IMR-90 (cell line): ENCODE results near the gene ZNF735. TPM values are rescaled to one million over a fixed set of nuclear protein-coding genes. Genes with fewer than 3 reads are reported as not detected.
"Not testable (repeated sequence)": the region's sequence is repeated elsewhere in the genome, so short reads cannot be mapped to it uniquely, and the experiment has no call there.

Experiments
- ATAC-seq: fragments of 200-7000 bp; cut with Tn5 transposase; 2 replicates; pipeline ENCODE4 v1.9.1; 2020; ENCODE audit warnings: low read depth, mild to moderate bottlenecking, moderate library complexity
- BruUV-seq: library from RNA; stranded (reverse); fragments of 400-500 nt; replicated peaks from 2 replicates; lab custom pipeline; 2021; lab: Mats Ljungman, UMichigan
- CTCF ChIA-PET: fragments of 300-600 bp; formaldehyde crosslinking; extraction: SDS; loops from one replicate; lab custom pipeline; 2021; ENCODE audit warnings: antibody characterized with exemption; lab: Yijun Ruan, JAX
- POLR2A ChIA-PET: fragments of 300-600 bp; sonication (Branson Sonifier 250); formaldehyde crosslinking; loops from one replicate; lab custom pipeline; 2022; ENCODE audit warnings: antibody characterized with exemption; ENCODE audit not compliant: unreplicated experiment; lab: Charles Lee
- DNase-seq: peaks from one replicate; pipeline ENCODE4 v3.0.0; 2013
- H2AFZ ChIP-seq: replicated peaks from 2 replicates; pipeline ENCODE3; 2013; ENCODE audit warnings: low read length, mild to moderate bottlenecking; ENCODE audit not compliant: poor library complexity
- H2AK5ac ChIP-seq: 2 replicates; pipeline ENCODE4 v1.6.1; 2013; ENCODE audit warnings: low read depth, low read length, inconsistent platforms
- H2AK9ac ChIP-seq: replicated peaks from 2 replicates; pipeline ENCODE3; 2013; ENCODE audit warnings: mild to moderate bottlenecking, low read depth, low read length, moderate library complexity; ENCODE audit not compliant: poor library complexity
- H2BK120ac ChIP-seq: 2 replicates; pipeline ENCODE4 v1.6.1; 2013; ENCODE audit warnings: low read depth, low read length, inconsistent platforms
- H2BK15ac ChIP-seq: 3 replicates; pipeline ENCODE4 v1.6.1; 2013; ENCODE audit warnings: low read depth, low read length, inconsistent platforms
- H2BK20ac ChIP-seq: 2 replicates; pipeline ENCODE4 v1.6.1; 2013; ENCODE audit warnings: low read depth, mild to moderate bottlenecking, inconsistent platforms, low read length, moderate library complexity
- H2BK5ac ChIP-seq: 2 replicates; pipeline ENCODE4 v1.6.1; 2013; ENCODE audit warnings: mild to moderate bottlenecking, low read depth, low read length, inconsistent platforms; ENCODE audit not compliant: poor library complexity, severe bottlenecking
- H3K14ac ChIP-seq: replicated peaks from 2 replicates; pipeline ENCODE4 v1.6.1; 2013; ENCODE audit warnings: low read depth, low read length, inconsistent platforms
- H3K18ac ChIP-seq: 2 replicates; pipeline ENCODE4 v1.6.1; 2013; ENCODE audit warnings: low read depth, low read length, control low read depth
- H3K23ac ChIP-seq: 2 replicates; pipeline ENCODE4 v1.6.1; 2013; ENCODE audit warnings: low read depth, low read length, inconsistent platforms
- H3K27ac ChIP-seq: 2 replicates; pipeline ENCODE4 v1.5.1; 2013; ENCODE audit warnings: mild to moderate bottlenecking, control low read depth, low read length; ENCODE audit not compliant: insufficient read depth
- H3K27me3 ChIP-seq: 2 replicates; pipeline ENCODE4 v1.6.1; 2013; ENCODE audit warnings: low read length; ENCODE audit not compliant: control insufficient read depth, insufficient read depth
- H3K36me3 ChIP-seq: 2 replicates; pipeline ENCODE4 v1.6.1; 2013; ENCODE audit warnings: low read length, mixed read lengths; ENCODE audit not compliant: control insufficient read depth, insufficient read depth
- H3K4ac ChIP-seq: 2 replicates; pipeline ENCODE4 v1.6.1; 2013; ENCODE audit warnings: low read depth, low read length, inconsistent platforms
- H3K4me1 ChIP-seq: 2 replicates; pipeline ENCODE4 v1.6.1; 2013; ENCODE audit warnings: low read length, mixed read lengths; ENCODE audit not compliant: control insufficient read depth, insufficient read depth
- H3K4me2 ChIP-seq: 2 replicates; pipeline ENCODE4 v1.6.1; 2013; ENCODE audit warnings: low read depth, mild to moderate bottlenecking, control low read depth, low read length, moderate library complexity
- H3K4me3 ChIP-seq: 2 replicates; pipeline ENCODE4 v1.5.1; 2013; ENCODE audit warnings: low read depth, mild to moderate bottlenecking, control low read depth, low read length, moderate library complexity; ENCODE audit not compliant: insufficient read depth
- H3K56ac ChIP-seq: 2 replicates; pipeline ENCODE4 v1.6.1; 2013; ENCODE audit warnings: low read length, inconsistent platforms; ENCODE audit not compliant: insufficient read depth; ENCODE audit errors: extremely low read depth
- H3K79me1 ChIP-seq, 2 experiments: 2 replicates each; pipeline ENCODE4 v1.6.1; 2013; ENCODE audit warnings: low read length in 2 of 2, inconsistent platforms in 1 of 2, low read depth in 1 of 2
- H3K9ac ChIP-seq: 2 replicates; pipeline ENCODE4 v1.6.1; 2013; ENCODE audit warnings: low read depth, low read length, control low read depth
- H3K9me1 ChIP-seq: 2 replicates; pipeline ENCODE4 v1.6.1; 2013; ENCODE audit warnings: low read length, inconsistent platforms; ENCODE audit not compliant: insufficient read depth
- H3K9me3 ChIP-seq: 2 replicates; pipeline ENCODE4 v1.6.1; 2013; ENCODE audit warnings: low read length; ENCODE audit not compliant: control insufficient read depth, insufficient read depth
- H4K20me1 ChIP-seq: 2 replicates; pipeline ENCODE4 v1.6.1; 2013; ENCODE audit warnings: low read length, inconsistent platforms; ENCODE audit not compliant: insufficient read depth
- H4K5ac ChIP-seq: 2 replicates; pipeline ENCODE4 v1.6.1; 2013; ENCODE audit warnings: mild to moderate bottlenecking, low read depth, low read length, control low read depth
- H4K8ac ChIP-seq, 2 experiments: 2 replicates each; pipeline ENCODE4 v1.6.1; 2013; ENCODE audit warnings: low read depth in 2 of 2, low read length in 2 of 2, control low read depth in 1 of 2, inconsistent platforms in 1 of 2
- H4K91ac ChIP-seq: 2 replicates; pipeline ENCODE4 v1.6.1; 2013; ENCODE audit warnings: low read depth, low read length, inconsistent platforms; ENCODE audit not compliant: insufficient read depth
- CHD1 ChIP-seq: IDR thresholded peaks from 2 replicates; pipeline ENCODE4 v1.6.1; 2012; ENCODE audit warnings: low read depth, low read length, improper control_type of control experiment
- FOS ChIP-seq: fragments of 150-350 bp; IDR thresholded peaks from 2 replicates; pipeline ENCODE4 v1.6.1; 2016; ENCODE audit warnings: low read depth, low read length
- MXI1 ChIP-seq: IDR thresholded peaks from 2 replicates; pipeline ENCODE4 v1.6.1; 2012; ENCODE audit warnings: low read depth, mild to moderate bottlenecking, low read length, moderate library complexity, borderline replicate concordance
- NFE2L2 ChIP-seq: fragments of 150-350 bp; IDR thresholded peaks from 2 replicates; pipeline ENCODE4 v1.6.1; 2016; ENCODE audit warnings: low read depth, mild to moderate bottlenecking, low read length
- POLR2A ChIP-seq: IDR thresholded peaks from 2 replicates; pipeline ENCODE4 v1.6.1; 2012; ENCODE audit warnings: mild to moderate bottlenecking, low read depth, low read length
- RCOR1 ChIP-seq: IDR thresholded peaks from 2 replicates; pipeline ENCODE4 v1.6.1; 2012; ENCODE audit warnings: mild to moderate bottlenecking, low read length, improper control_type of control experiment; ENCODE audit not compliant: insufficient replicate concordance
- WGBS, 2 experiments: methylation state at CpG; one replicate each; pipeline versions ENCODE4 v1.1.5 to v1.1.7; 2013; ENCODE audit warnings: missing lambda C conversion rate in 2 of 2; ENCODE audit not compliant: insufficient read length in 1 of 2; ENCODE audit errors: extremely low coverage in 2 of 2; 5-methylcytosine and 5-hydroxymethylcytosine counted together
- dilution Hi-C: fragments of 300-500 bp; cut with HindIII; formaldehyde crosslinking; loops from one replicate; pipeline ENCODE4 v1.14.3; 2018; ENCODE audit warnings: low sequenced_read_pairs; ENCODE audit not compliant: unreplicated experiment
- in situ Hi-C: fragments of 300-500 bp; cut with MboI; formaldehyde crosslinking; loops from 3 replicates; pipeline ENCODE4 v1.14.3; 2019; ENCODE audit warnings: low sequenced_read_pairs, inconsistent platforms, mixed read lengths
- intact Hi-C: fragments of 100-400 bp; cut with micrococcal nuclease; formaldehyde crosslinking; loops from 2 replicates; pipeline ENCODE4 v1.10.0; 2022
- polyA plus RNA-seq, 3 experiments: library from polyadenylated mRNA; depleted of rRNA; stranded (reverse); fragments of >200 nt; gene quantifications; 2 replicates each; pipeline ENCODE4 v1.2.3, GENCODE V29; 2012; ENCODE audit warnings: low replicate concordance in 1 of 3
- total RNA-seq: library from RNA; depleted of rRNA; stranded (reverse); fragments of >200 nt; gene quantifications from 2 replicates; pipeline ENCODE4 v1.2.3, GENCODE V29; 2012
- TF ChIP-seq, protein P1 (sequence below): conservative IDR thresholded peaks from 2 replicates; pipeline ENCODE4 v1.5.1; 2012; ENCODE audit warnings: mild to moderate bottlenecking, low read depth, low read length, improper control_type of control experiment

Gene ZNF735
- total and polyA plus RNA-seq, 2 of the 4 experiments (the other 2 are of a cell fraction) = not detected

DNA sequence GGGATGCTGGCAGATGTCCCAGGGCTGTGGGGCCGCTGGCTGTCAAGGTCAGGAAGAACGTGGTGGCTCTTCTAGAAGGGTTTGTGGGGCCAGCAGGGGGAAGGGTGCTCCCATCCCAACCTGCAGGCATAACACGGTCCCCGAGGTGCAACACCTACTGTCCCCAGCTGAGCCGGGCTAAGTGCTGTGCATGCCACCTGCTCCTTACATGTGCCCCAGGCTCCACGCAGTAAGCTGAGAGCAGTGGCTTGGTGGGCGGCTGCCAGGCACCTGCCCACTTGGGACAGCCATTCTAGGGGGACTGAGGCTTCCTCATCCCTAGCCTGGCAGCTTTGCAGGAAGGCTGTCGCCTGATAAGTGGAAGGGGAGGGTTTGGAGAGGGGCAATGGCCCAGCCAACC lies 14.2 kb upstream of the ZNF735 start:
- no peak overlapping the region for H3K4ac ChIP-seq
- no peak overlapping the region for H3K56ac ChIP-seq
- H3K4me1 ChIP-seq = no peaks in the 10 kb centered on the region
- no peak overlapping the region for H4K91ac ChIP-seq
- 90% methylated on average over 3 of the region's 8 CpGs; no CpG with 5 or more reads in 1 of the 2 experiments for WGBS, 2 experiments
- no peak overlapping the region for H2BK120ac ChIP-seq
- H3K14ac ChIP-seq = no peak overlapping the region
- H3K18ac ChIP-seq = no peak overlapping the region
- no peak overlapping the region for H4K5ac ChIP-seq
- ATAC-seq (no peak), DNase-seq (no peak)
- H2BK5ac ChIP-seq = no peak overlapping the region
- in situ Hi-C loops (no loop called here), dilution Hi-C loops (no loop called here), intact Hi-C loops (no loop called here)
- H3K27ac ChIP-seq = no peak overlapping the region
- H4K20me1 ChIP-seq = no peaks in the 10 kb centered on the region
- no peak overlapping the region for H3K4me2 ChIP-seq
- no peak overlapping the region for H2AK9ac ChIP-seq
- no TSS peak for BruUV-seq
- no peaks in the 10 kb centered on the region for H3K27me3 ChIP-seq
- no peak overlapping the region for H2BK20ac ChIP-seq
- no peak overlapping the region for H3K9ac ChIP-seq
- POLR2A ChIA-PET = no interaction called here
- H3K23ac ChIP-seq = no peak overlapping the region
- no peak overlapping the region for H2AFZ ChIP-seq
- H3K36me3 ChIP-seq = no peaks in the 10 kb centered on the region
- no peak overlapping the region for H2BK15ac ChIP-seq
- no peak overlapping the region for H2AK5ac ChIP-seq
- CTCF ChIA-PET = no interaction called here
- H4K8ac ChIP-seq = no peak overlapping the region
- H3K9me1 ChIP-seq = no peaks in the 10 kb centered on the region
- H3K4me3 ChIP-seq = no peak overlapping the region
- H3K79me1 ChIP-seq = no peaks in the 10 kb centered on the region
- TF ChIP-seq RCOR1 (no peak), POLR2A (no peak), NFE2L2 (no peak), FOS (no peak), MXI1 (no peak), CHD1 (no peak)
- TF ChIP-seq, protein P1, sequence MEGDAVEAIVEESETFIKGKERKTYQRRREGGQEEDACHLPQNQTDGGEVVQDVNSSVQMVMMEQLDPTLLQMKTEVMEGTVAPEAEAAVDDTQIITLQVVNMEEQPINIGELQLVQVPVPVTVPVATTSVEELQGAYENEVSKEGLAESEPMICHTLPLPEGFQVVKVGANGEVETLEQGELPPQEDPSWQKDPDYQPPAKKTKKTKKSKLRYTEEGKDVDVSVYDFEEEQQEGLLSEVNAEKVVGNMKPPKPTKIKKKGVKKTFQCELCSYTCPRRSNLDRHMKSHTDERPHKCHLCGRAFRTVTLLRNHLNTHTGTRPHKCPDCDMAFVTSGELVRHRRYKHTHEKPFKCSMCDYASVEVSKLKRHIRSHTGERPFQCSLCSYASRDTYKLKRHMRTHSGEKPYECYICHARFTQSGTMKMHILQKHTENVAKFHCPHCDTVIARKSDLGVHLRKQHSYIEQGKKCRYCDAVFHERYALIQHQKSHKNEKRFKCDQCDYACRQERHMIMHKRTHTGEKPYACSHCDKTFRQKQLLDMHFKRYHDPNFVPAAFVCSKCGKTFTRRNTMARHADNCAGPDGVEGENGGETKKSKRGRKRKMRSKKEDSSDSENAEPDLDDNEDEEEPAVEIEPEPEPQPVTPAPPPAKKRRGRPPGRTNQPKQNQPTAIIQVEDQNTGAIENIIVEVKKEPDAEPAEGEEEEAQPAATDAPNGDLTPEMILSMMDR = no peak
- H3K9me3 ChIP-seq = peaks cover 14% of the 10 kb centered on the region; the same call in 1 of the 2 replicates

DNA sequence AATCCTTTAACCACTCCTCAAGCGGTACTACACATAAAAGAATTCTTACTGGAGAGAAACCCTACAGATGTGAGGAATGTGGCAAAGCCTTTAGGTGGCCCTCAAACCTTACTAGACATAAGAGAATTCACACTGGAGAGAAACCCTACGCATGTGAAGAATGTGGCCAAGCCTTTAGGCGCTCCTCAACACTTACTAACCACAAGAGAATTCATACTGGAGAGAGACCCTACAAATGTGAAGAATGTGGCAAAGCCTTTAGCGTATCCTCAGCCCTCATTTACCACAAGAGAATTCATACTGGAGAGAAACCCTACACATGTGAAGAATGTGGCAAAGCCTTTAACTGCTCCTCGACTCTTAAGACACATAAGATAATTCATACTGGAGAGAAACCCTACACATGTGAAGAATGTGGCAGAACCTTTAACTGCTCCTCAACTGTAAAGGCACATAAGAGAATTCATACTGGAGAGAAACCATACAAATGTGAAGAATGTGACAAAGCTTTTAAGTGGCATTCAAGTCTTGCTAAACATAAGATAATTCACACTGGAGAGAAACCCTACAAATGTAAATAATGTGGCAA lies 12.8 kb downstream of the ZNF735 start:
- H3K9ac ChIP-seq, H2AK5ac ChIP-seq, H3K4me3 ChIP-seq, H3K56ac ChIP-seq, in situ Hi-C loops, H2AFZ ChIP-seq, H2BK120ac ChIP-seq, H3K18ac ChIP-seq, H3K27ac ChIP-seq, H2AK9ac ChIP-seq, BruUV-seq, CTCF ChIA-PET, H2BK20ac ChIP-seq, H3K4me1 ChIP-seq, H3K4ac ChIP-seq, H4K5ac ChIP-seq, H2BK15ac ChIP-seq, H3K36me3 ChIP-seq, H3K9me1 ChIP-seq, H3K14ac ChIP-seq, H3K23ac ChIP-seq, POLR2A ChIA-PET, H4K91ac ChIP-seq, ATAC-seq, H3K4me2 ChIP-seq, intact Hi-C loops, H2BK5ac ChIP-seq, DNase-seq, H3K79me1 ChIP-seq, H4K8ac ChIP-seq, H4K20me1 ChIP-seq, H3K27me3 ChIP-seq, dilution Hi-C loops: not testable (repeated sequence)
- no CpG with 5 or more reads among the region's 5 CpGs for WGBS, 2 experiments
- peaks cover 12% of the 10 kb centered on the region for H3K9me3 ChIP-seq
